A549 (cell line): ENCODE measurements around the gene MRGPRD. TPM values are rescaled to one million over a fixed set of nuclear protein-coding genes. Genes with fewer than 3 reads are reported as not detected.

Experiments
- ATAC-seq, 2 experiments: fragments of 200-7000 bp in 1 of 2; fragments of >200 bp in 1 of 2; cut with Nextera tagmentation in 1 of 2; cut with Tn5 transposase in 1 of 2; 3 replicates each; pipeline versions ENCODE4 v1.8.0 to v1.9.1; 2018 to 2020; ENCODE audit warnings: mild to moderate bottlenecking in 1 of 2, moderate library complexity in 1 of 2
- CTCF ChIA-PET: fragments of 300-600 bp; sonication (Branson Sonifier 250); formaldehyde crosslinking; extraction: SDS; loops from one replicate; lab custom pipeline; 2021; ENCODE audit warnings: antibody characterized with exemption, inconsistent platforms; lab: Yijun Ruan, JAX
- POLR2A ChIA-PET: fragments of 350-600 bp; formaldehyde crosslinking; extraction: SDS; loops from one replicate; lab custom pipeline; 2021; ENCODE audit warnings: antibody characterized with exemption, inconsistent platforms; lab: Yijun Ruan, JAX
- DNase-seq, 2 experiments: peaks; one replicate each; pipeline versions ENCODE4 v3.0.0 to v3.0.0-alpha.2; 2011 to 2016; ENCODE audit warnings: low read depth in 1 of 2, low spot score in 1 of 2
- FAIRE-seq: peaks from 2 replicates; lab custom pipeline; 2011; peaks lifted over from hg19 to GRCh38; lab: Jason Lieb, UNC
- H3K27ac ChIP-seq, 2 experiments: fragments of >200 bp; sonication (Bioruptor Twin); formaldehyde crosslinking; 3 replicates each; pipeline ENCODE4 v1.5.1; 2016 to 2017
- H3K4me1 ChIP-seq: fragments of >200 bp; sonication (Bioruptor Twin); formaldehyde crosslinking; 3 replicates; pipeline ENCODE4 v1.6.1; 2016
- H3K4me2 ChIP-seq: fragments of >200 bp; sonication (Bioruptor Twin); formaldehyde crosslinking; 3 replicates; pipeline ENCODE4 v1.6.1; 2016
- H3K4me3 ChIP-seq: fragments of >200 bp; sonication (Bioruptor Twin); formaldehyde crosslinking; 3 replicates; pipeline ENCODE4 v1.5.1; 2016
- H3K9me3 ChIP-seq: fragments of >200 bp; sonication (Bioruptor Twin); formaldehyde crosslinking; 3 replicates; pipeline ENCODE4 v1.6.1; 2016
- CEBPB ChIP-seq, 2 experiments: fragments of >200 bp in 1 of 2; sonication (Bioruptor Twin) in 1 of 2; formaldehyde crosslinking in 1 of 2; IDR thresholded peaks; 2 replicates each; pipeline ENCODE4 v1.6.1; 2012 to 2016
- CTCF ChIP-seq: fragments of >200 bp; sonication (Bioruptor Twin); formaldehyde crosslinking; IDR thresholded peaks from 3 replicates; pipeline ENCODE4 v1.5.1; 2016
- E2F6 ChIP-seq: IDR thresholded peaks from 2 replicates; pipeline ENCODE4 v1.6.1; 2012; ENCODE audit warnings: low read depth, borderline replicate concordance
- EHF ChIP-seq: fragments of 250-450 bp; sonication (Bioruptor Pico); IDR thresholded peaks from 2 replicates; pipeline ENCODE4 v1.5.0; 2020; ENCODE audit warnings: mild to moderate bottlenecking
- EHMT2 ChIP-seq: fragments of 200-600 bp; sonication (generic); IDR thresholded peaks from 2 replicates; pipeline ENCODE4 v1.6.1; 2016; ENCODE audit warnings: antibody characterized with exemption, low read depth, mild to moderate bottlenecking, moderate library complexity
- ELK1 ChIP-seq: fragments of 150-350 bp; IDR thresholded peaks from 2 replicates; pipeline ENCODE4 v1.6.1; 2014; ENCODE audit warnings: low read depth, mild to moderate bottlenecking, low read length
- ESRRA ChIP-seq: fragments of 150-350 bp; IDR thresholded peaks from 2 replicates; pipeline ENCODE4 v1.6.1; 2014; ENCODE audit warnings: mild to moderate bottlenecking, low read length, borderline replicate concordance
- FOXS1 ChIP-seq: fragments of 250-450 bp; sonication (Bioruptor Pico); IDR thresholded peaks from 2 replicates; pipeline ENCODE4 v1.5.0; 2020; ENCODE audit warnings: mild to moderate bottlenecking, moderate library complexity
- HDAC2 ChIP-seq: fragments of 200-600 bp; sonication (generic); IDR thresholded peaks from 2 replicates; pipeline ENCODE4 v1.6.1; 2016
- HMGXB4 ChIP-seq: fragments of 250-450 bp; sonication (Bioruptor Pico); IDR thresholded peaks from 2 replicates; pipeline ENCODE4 v1.5.0; 2021; ENCODE audit warnings: mild to moderate bottlenecking, moderate library complexity, borderline replicate concordance
- HOXA7 ChIP-seq: fragments of 250-450 bp; sonication (Bioruptor Pico); IDR thresholded peaks from 2 replicates; pipeline ENCODE4 v1.5.0; 2020; ENCODE audit warnings: mild to moderate bottlenecking, moderate library complexity
- HOXB5 ChIP-seq: fragments of 250-450 bp; sonication (Bioruptor Pico); IDR thresholded peaks from 2 replicates; pipeline ENCODE4 v1.5.0; 2020; ENCODE audit warnings: mild to moderate bottlenecking, moderate library complexity
- JUNB ChIP-seq: fragments of >200 bp; sonication (Bioruptor Twin); formaldehyde crosslinking; IDR thresholded peaks from 2 replicates; pipeline ENCODE4 v1.6.1; 2016
- KDM1A ChIP-seq: fragments of 200-600 bp; sonication (generic); IDR thresholded peaks from 2 replicates; pipeline ENCODE4 v1.6.1; 2016; ENCODE audit warnings: low read depth, mild to moderate bottlenecking
- KDM5A ChIP-seq: fragments of 200-600 bp; sonication (generic); IDR thresholded peaks from 2 replicates; pipeline ENCODE4 v1.6.1; 2016; ENCODE audit warnings: antibody characterized with exemption, mild to moderate bottlenecking
- MAFK ChIP-seq: fragments of 450-650 bp; IDR thresholded peaks from 2 replicates; pipeline ENCODE4 v1.6.1; 2014; ENCODE audit not compliant: partially characterized antibody
- POLR2A ChIP-seq: IDR thresholded peaks from 2 replicates; pipeline ENCODE4 v1.6.1; 2012; ENCODE audit warnings: mild to moderate bottlenecking, low read length
- POLR2AphosphoS2 ChIP-seq: conservative IDR thresholded peaks from 2 replicates; pipeline ENCODE4 v1.6.1; 2012; ENCODE audit warnings: low read length, improper control_type of control experiment, inconsistent platforms
- RAD21 ChIP-seq, 2 experiments: fragments of >200 bp in 1 of 2; sonication (Bioruptor Twin) in 1 of 2; formaldehyde crosslinking in 1 of 2; IDR thresholded peaks in 1 of 2; conservative IDR thresholded peaks in 1 of 2; 2 replicates in 1 of 2; 3 replicates in 1 of 2; pipeline ENCODE4 v1.6.1; 2012 to 2018; ENCODE audit warnings: inconsistent platforms in 1 of 2
- RCOR1 ChIP-seq: fragments of 150-350 bp; IDR thresholded peaks from 2 replicates; pipeline ENCODE4 v1.6.1; 2014; ENCODE audit warnings: antibody characterized with exemption, low read length, low read depth
- REST ChIP-seq: fragments of 200-600 bp; sonication (generic); IDR thresholded peaks from 2 replicates; pipeline ENCODE4 v1.6.1; 2016; ENCODE audit warnings: antibody characterized with exemption, mild to moderate bottlenecking, moderate library complexity
- SMC3 ChIP-seq: fragments of >200 bp; sonication (Bioruptor Twin); formaldehyde crosslinking; IDR thresholded peaks from 3 replicates; pipeline ENCODE4 v1.6.1; 2018; ENCODE audit warnings: inconsistent platforms
- TP53 ChIP-seq: fragments of 250-450 bp; sonication (Bioruptor Pico); IDR thresholded peaks from 2 replicates; pipeline ENCODE4 v1.5.0; 2021; ENCODE audit warnings: mild to moderate bottlenecking, moderate library complexity
- USF2 ChIP-seq: fragments of 450-650 bp; IDR thresholded peaks from 2 replicates; pipeline ENCODE4 v1.6.1; 2014; ENCODE audit warnings: antibody characterized with exemption
- ZC3H11A ChIP-seq: fragments of 450-650 bp; IDR thresholded peaks from 2 replicates; pipeline ENCODE4 v1.6.1; 2014; ENCODE audit warnings: antibody characterized with exemption, mild to moderate bottlenecking
- ZNF302 ChIP-seq: fragments of 250-450 bp; sonication (Bioruptor Pico); IDR thresholded peaks from 2 replicates; pipeline ENCODE4 v1.9.0; 2021; ENCODE audit warnings: inconsistent platforms, mild to moderate bottlenecking, moderate library complexity
- WGBS: methylation state at CpG from one replicate; pipeline ENCODE4 v1.1.6; 2017; ENCODE audit errors: missing lambda C conversion rate; 5-methylcytosine and 5-hydroxymethylcytosine counted together
- polyA plus RNA-seq, 4 experiments: library from polyadenylated mRNA; depleted of rRNA in 3 of 4; stranded (reverse); fragments of >200 nt; fragmentation: RNase III in 1 of 4; extraction: RNeasy Plus Mini Kit Qiagen cat#74134 plus additional on column Dnase treatment in 1 of 4; gene quantifications; 2 replicates in 3 of 4; 3 replicates in 1 of 4; pipeline ENCODE4 v1.2.3, GENCODE V29; 2011 to 2017

MRGPRD gene
- polyA plus RNA-seq, 2 of the 4 experiments (the other 2 are of a cell fraction) = not detected

- ATAC-seq (no peak), DNase-seq (no peak), FAIRE-seq (no peak)
- Histone ChIP-seq H3K27ac (no peak overlapping the region), H3K4me1 (no peaks in the 10 kb centered on the region), H3K4me3 (no peak overlapping the region), H3K4me2 (no peak overlapping the region), H3K9me3 (no peaks in the 10 kb centered on the region)
- POLR2A ChIA-PET = no interaction called here
- TF ChIP-seq ESRRA (no peak), POLR2AphosphoS2 (no peak), HDAC2 (no peak), RAD21 (conservative IDR thresholded peaks at IDR 0.05 in 1 of 2, IDR thresholded peaks at IDR 0.05 in 1 of 2) (no peak), JUNB (no peak), ZC3H11A (no peak), RCOR1 (no peak), MAFK (no peak), HOXA7 (no peak), CEBPB (IDR thresholded peaks at IDR 0.05) (no peak), HOXB5 (no peak), ZNF302 (no peak), POLR2A (no peak), E2F6 (no peak), KDM1A (no peak), EHF (no peak), TP53 (no peak), CTCF (no peak), KDM5A (no peak)
- CTCF ChIA-PET = interaction anchor here (3.7 kb wide), 1 partner anchor 9 kb away, joined by 17 read pairs; no protein-coding TSS in a partner anchor
- 94% methylated on average over 15 of the region's 18 CpGs for WGBS
Observed at GRCh38 chr11:68941324-68942094, 39.3 kb downstream of the MRGPRD start.

GRCh38 chr11:68940651-68941323, 40.0 kb downstream of the MRGPRD start:
- TF ChIP-seq FOXS1 (no peak), CEBPB (IDR thresholded peaks at IDR 0.05) (no peak), HOXA7 (no peak), HMGXB4 (no peak), SMC3 (no peak), TP53 (no peak), USF2 (no peak), EHMT2 (no peak), ELK1 (no peak), REST (no peak)
- Histone ChIP-seq H3K27ac (no peak overlapping the region), H3K4me2 (no peak overlapping the region), H3K4me1 (no peaks in the 10 kb centered on the region), H3K4me3 (no peak overlapping the region), H3K9me3 (no peaks in the 10 kb centered on the region)
- DNase-seq (no peak), FAIRE-seq (no peak), ATAC-seq (no peak)
- POLR2A ChIA-PET = no interaction called here
- CTCF ChIA-PET = interaction anchor here (3.7 kb wide), 1 partner anchor 10 kb away, joined by 17 read pairs; no protein-coding TSS in a partner anchor
- 91% methylated on average over 17 of the region's 20 CpGs for WGBS
